HFF-Myc (cell line): ENCODE measurements around the gene RNF157.

ENCODE experiments used
- DNase-seq: peaks from one replicate; pipeline ENCODE4 v3.0.0-alpha.2; 2011; ENCODE audit warnings: low read depth; ENCODE audit errors: extremely low read depth
- H3K4me3 ChIP-seq: replicated peaks from 2 replicates; pipeline ENCODE4 v1.5.1; 2011; ENCODE audit warnings: low read depth, mild to moderate bottlenecking, control low read depth, low read length
- CTCF ChIP-seq: IDR thresholded peaks from 2 replicates; pipeline ENCODE4 v1.5.1; 2012; ENCODE audit warnings: mild to moderate bottlenecking, low read depth, low read length, control low read depth; ENCODE audit errors: missing control alignments

Gene RNF157

GRCh38 chr17:76154292-76154691 is 86.0 kb downstream of the RNF157 start:
- no peak for TF ChIP-seq CTCF
- H3K4me3 ChIP-seq, result no peak overlapping the region
- no peak for DNase-seq

DNA sequence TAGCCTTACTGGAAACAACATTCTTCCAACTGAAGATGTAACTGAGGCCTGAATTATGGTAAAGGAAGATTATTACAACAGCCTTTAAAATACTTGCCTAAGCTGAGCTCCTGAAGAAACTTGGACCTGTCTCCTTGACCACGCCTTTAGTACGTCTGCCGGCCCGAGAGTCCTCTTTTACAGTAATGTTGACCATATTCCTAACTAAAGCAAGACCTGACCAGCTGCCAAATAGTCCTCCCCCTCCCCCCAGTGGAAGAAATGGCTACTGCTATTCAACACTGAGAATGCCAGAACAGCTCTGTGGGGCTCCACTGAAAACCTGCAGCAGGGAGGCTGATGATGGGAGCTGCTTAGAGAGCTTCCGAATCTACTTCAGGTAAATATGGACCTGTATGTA is 86.7 kb downstream of the RNF157 start:
- no peak for TF ChIP-seq CTCF
- DNase-seq, result no peak
- H3K4me3 ChIP-seq, result no peak overlapping the region

DNA sequence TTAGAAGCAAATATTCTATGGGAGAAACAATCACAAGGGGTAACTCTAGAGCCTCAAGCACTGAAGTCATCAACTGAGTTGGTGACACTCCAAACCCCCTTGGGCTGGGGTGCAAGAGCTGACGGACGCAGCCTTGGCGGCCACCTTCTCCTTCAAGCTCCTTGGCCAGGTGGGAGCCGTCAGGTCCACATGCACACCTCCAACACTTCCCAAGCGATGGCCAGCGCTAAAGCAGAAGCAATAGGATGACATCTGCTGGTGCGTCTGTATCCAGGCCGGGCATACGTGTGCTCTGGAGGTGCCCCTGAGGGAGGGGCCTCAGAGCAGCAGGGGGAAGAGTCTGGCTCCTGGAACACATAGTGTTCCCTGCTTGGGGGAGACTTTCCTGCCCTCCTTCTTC is 87.1 kb downstream of the RNF157 start:
- no peak overlapping the region for H3K4me3 ChIP-seq
- DNase-seq, result no peak
- TF ChIP-seq CTCF, result no peak

DNA sequence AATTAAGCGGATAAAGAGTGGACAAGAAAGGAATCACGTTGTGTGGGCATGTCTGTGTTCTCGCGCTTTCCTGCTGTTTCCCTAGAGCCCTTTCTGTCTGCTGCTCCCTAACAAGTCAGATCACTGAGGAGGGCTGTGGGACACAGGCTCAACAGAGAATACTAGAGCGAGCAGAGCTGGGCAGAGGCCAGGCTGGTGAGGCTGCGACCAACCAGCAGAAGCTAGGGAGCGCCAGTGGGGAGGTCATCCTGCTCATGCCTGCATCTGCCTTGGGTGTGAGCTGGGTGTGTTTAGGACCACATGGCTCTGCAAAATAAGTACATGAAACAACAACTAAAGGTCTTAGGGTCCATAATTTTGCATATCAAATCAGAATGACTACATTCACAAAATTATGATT is 87.7 kb downstream of the RNF157 start:
- DNase-seq, result no peak
- TF ChIP-seq CTCF, result no peak
- H3K4me3 ChIP-seq, result no peak overlapping the region

GRCh38 chr17:76151896-76152454 is 88.3 kb downstream of the RNF157 start:
- H3K4me3 ChIP-seq, result no peak overlapping the region
- TF ChIP-seq CTCF, result no peak
- DNase-seq, result no peak

DNA sequence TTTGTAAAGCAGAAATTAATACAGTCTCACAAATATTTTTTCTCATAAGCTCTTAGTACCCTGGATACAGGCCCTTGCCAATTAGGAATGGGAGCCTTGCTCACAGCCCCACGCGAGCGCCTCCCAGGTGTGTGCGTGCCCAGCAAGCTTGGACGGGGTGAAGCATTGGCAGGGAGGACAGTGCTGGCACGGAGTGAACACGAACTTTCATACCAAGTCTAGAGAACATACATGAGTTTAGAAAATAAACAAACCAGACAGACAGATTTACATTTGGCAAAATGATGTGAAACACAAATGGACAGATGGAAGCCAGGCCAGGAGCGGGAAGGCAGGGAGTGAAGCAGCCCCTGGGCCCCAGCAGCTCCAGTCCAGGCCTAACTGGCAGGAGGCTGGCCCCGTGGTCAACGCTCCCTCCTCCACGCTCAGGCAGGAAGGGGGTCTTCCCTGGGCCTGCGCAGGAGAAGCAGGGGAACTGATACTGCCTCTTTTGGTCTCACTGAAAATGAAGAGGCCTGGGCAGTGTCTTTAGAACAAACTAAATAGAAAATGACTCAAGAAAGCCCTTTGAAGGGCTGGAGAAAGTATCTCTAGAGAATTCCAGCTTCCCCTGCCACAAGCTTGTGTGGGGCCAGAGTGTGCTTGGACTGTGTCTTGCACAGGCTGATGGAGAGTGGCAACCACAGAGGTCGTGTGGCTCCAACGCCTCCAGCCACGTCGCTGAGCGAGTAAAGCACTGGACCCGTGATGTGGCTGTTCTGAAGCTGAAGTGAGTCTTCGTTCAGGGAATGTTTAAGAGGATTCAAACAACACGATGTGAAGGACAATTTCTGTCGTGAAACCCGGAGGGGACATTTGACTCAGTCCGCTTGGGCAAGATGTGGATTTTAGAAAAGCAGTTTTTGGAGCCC is 89.3 kb downstream of the RNF157 start:
- no peak for TF ChIP-seq CTCF
- DNase-seq, result no peak
- H3K4me3 ChIP-seq, result no peak overlapping the region
